Measurements from ENCODE around the gene SERINC2. TPM values are rescaled to one million over a fixed set of nuclear protein-coding genes. Genes with fewer than 3 reads are reported as not detected.

SERINC2 gene
- total RNA-seq, 1 experiment from 2014 or later = 50.1 TPM

DNA sequence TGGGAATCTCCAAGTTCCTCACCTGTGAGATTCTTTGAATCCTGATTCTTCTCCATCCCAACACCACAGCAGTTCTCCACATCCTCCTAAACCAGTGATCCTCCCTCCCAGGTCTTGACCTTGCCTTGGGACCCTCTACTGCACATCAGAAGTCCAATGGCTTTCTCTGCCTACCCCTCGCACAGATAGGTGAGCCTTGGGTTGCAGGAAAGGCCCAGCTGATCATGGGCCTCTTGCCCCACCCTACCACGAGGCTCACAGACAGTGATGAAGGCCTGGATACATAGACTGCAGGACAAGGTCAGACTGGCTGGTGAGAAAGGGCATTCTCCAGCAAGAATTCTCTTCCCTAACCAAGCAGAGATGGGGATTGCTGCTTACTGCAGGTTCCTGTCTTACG lies 41.0 kb upstream of the SERINC2 start:
- POLR2A ChIA-PET = interaction anchor here (0.6 kb wide), 1 partner anchor 191 kb away, joined by 3 read pairs; no protein-coding TSS in a partner anchor
- Histone ChIP-seq H3K9ac (ENCODE audit: low read length) (no peak overlapping the region), H3K4me1 (ENCODE audit: control insufficient read depth in 1 of 2, insufficient read depth in 2 of 2, low read length in 2 of 2) (0 out of 4 replicates have a peak, but pooled peaks cover 0 to 6% of the 10 kb centered on the region in 2 experiments), H4K20me1 (ENCODE audit: insufficient read depth) (no peaks in the 10 kb centered on the region), H2AFZ (ENCODE audit: low read depth, low read length, poor library complexity, severe bottlenecking) (no peak overlapping the region), H3K36me3 (ENCODE audit: control insufficient read depth in 1 of 2, insufficient read depth in 2 of 2, low read length in 2 of 2) (no peaks in the 10 kb centered on the region), H3K4me2 (ENCODE audit: low read length) (no peak overlapping the region), H3K27ac (ENCODE audit: low read depth, low read length) (no peak overlapping the region), H3K27me3 (ENCODE audit: insufficient read depth, low read length) (no peaks in the 10 kb centered on the region), H3K9me2 (ENCODE audit: insufficient read depth) (no peaks in the 10 kb centered on the region), H3K4me3 (replicated peaks in 1 of 2; ENCODE audit: low read depth in 1 of 2, low read length in 2 of 2) (no peak overlapping the region), H3K9me3 (ENCODE audit: control insufficient read depth in 1 of 2, insufficient read depth in 1 of 2, low read depth in 1 of 2, low read length in 2 of 2) (no peaks in the 10 kb centered on the region), H3K79me2 (ENCODE audit: insufficient read depth, low read length) (no peaks in the 10 kb centered on the region)
- CTCF ChIA-PET = no interaction called here
- RAD21 ChIA-PET (ENCODE audit: low non-redundant PET in 1 of 2, low total read pairs in 2 of 2, uncharacterized antibody in 2 of 2, unreplicated experiment in 2 of 2) = no interaction called here
- ATAC-seq = no peak
- intact Hi-C loops (cut with micrococcal nuclease) = no loop called here
- no peak for DNase-seq (ENCODE audit: low read depth, low spot score)
- BruUV-seq (replicated peaks) = no TSS peak
- TF ChIP-seq, protein P1, sequence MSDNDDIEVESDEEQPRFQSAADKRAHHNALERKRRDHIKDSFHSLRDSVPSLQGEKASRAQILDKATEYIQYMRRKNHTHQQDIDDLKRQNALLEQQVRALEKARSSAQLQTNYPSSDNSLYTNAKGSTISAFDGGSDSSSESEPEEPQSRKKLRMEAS (IDR thresholded peaks at IDR 0.05) = no peak
- no peak for TF ChIP-seq EZH2 (IDR thresholded peaks at IDR 0.05)
- TF ChIP-seq, protein P2, sequence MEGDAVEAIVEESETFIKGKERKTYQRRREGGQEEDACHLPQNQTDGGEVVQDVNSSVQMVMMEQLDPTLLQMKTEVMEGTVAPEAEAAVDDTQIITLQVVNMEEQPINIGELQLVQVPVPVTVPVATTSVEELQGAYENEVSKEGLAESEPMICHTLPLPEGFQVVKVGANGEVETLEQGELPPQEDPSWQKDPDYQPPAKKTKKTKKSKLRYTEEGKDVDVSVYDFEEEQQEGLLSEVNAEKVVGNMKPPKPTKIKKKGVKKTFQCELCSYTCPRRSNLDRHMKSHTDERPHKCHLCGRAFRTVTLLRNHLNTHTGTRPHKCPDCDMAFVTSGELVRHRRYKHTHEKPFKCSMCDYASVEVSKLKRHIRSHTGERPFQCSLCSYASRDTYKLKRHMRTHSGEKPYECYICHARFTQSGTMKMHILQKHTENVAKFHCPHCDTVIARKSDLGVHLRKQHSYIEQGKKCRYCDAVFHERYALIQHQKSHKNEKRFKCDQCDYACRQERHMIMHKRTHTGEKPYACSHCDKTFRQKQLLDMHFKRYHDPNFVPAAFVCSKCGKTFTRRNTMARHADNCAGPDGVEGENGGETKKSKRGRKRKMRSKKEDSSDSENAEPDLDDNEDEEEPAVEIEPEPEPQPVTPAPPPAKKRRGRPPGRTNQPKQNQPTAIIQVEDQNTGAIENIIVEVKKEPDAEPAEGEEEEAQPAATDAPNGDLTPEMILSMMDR (IDR thresholded peaks at IDR 0.05 in 2 of 3, conservative IDR thresholded peaks at IDR 0.05 in 1 of 3; ENCODE audit: borderline replicate concordance in 1 of 3, insufficient read depth in 1 of 3, low read depth in 2 of 3, low read length in 2 of 3) = no peak
- no peak for TF ChIP-seq POLR2A (IDR thresholded peaks at IDR 0.05; ENCODE audit: borderline replicate concordance, extremely low read depth, insufficient read depth, insufficient read length)
- TF ChIP-seq SRF (IDR thresholded peaks at IDR 0.05; ENCODE audit: low read depth) = no peak
- no peak for TF ChIP-seq POLR2AphosphoS5 (IDR thresholded peaks at IDR 0.05; ENCODE audit: low read depth, low read length)
- TF ChIP-seq, protein P3, sequence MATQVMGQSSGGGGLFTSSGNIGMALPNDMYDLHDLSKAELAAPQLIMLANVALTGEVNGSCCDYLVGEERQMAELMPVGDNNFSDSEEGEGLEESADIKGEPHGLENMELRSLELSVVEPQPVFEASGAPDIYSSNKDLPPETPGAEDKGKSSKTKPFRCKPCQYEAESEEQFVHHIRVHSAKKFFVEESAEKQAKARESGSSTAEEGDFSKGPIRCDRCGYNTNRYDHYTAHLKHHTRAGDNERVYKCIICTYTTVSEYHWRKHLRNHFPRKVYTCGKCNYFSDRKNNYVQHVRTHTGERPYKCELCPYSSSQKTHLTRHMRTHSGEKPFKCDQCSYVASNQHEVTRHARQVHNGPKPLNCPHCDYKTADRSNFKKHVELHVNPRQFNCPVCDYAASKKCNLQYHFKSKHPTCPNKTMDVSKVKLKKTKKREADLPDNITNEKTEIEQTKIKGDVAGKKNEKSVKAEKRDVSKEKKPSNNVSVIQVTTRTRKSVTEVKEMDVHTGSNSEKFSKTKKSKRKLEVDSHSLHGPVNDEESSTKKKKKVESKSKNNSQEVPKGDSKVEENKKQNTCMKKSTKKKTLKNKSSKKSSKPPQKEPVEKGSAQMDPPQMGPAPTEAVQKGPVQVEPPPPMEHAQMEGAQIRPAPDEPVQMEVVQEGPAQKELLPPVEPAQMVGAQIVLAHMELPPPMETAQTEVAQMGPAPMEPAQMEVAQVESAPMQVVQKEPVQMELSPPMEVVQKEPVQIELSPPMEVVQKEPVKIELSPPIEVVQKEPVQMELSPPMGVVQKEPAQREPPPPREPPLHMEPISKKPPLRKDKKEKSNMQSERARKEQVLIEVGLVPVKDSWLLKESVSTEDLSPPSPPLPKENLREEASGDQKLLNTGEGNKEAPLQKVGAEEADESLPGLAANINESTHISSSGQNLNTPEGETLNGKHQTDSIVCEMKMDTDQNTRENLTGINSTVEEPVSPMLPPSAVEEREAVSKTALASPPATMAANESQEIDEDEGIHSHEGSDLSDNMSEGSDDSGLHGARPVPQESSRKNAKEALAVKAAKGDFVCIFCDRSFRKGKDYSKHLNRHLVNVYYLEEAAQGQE (IDR thresholded peaks at IDR 0.05; ENCODE audit: low read depth) = no peak
- TF ChIP-seq, protein P4, sequence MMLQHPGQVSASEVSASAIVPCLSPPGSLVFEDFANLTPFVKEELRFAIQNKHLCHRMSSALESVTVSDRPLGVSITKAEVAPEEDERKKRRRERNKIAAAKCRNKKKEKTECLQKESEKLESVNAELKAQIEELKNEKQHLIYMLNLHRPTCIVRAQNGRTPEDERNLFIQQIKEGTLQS (IDR thresholded peaks at IDR 0.05) = no peak
- TF ChIP-seq FOSL1 (IDR thresholded peaks at IDR 0.05; ENCODE audit: low read depth) = no peak
- TF ChIP-seq CEBPB (IDR thresholded peaks at IDR 0.05; ENCODE audit: low read depth) = no peak
- no peak for TF ChIP-seq YY1 (IDR thresholded peaks at IDR 0.05; ENCODE audit: extremely low read depth, insufficient replicate concordance, low read depth, low read length)
- no peak for TF ChIP-seq JUND (IDR thresholded peaks at IDR 0.05)
- no peak for TF ChIP-seq ELF1 (IDR thresholded peaks at IDR 0.05; ENCODE audit: borderline replicate concordance, low read depth)
- TF ChIP-seq ZNF274 (IDR thresholded peaks at IDR 0.05; ENCODE audit: low read depth, low read length) = no peak

Measured in HCT116 (cell line).